GM18951 (cell line): ENCODE measurements around the gene SLC22A2.

Experiments used
- POLR2A ChIP-seq: IDR thresholded peaks from 4 replicates; pipeline ENCODE4 v1.6.1; 2011; ENCODE audit warnings: mild to moderate bottlenecking; ENCODE audit not compliant: insufficient read length, insufficient read depth; ENCODE audit errors: extremely low read depth
- in situ Hi-C: fragments of 300-500 bp; cut with MboI; formaldehyde crosslinking; loops from one replicate; pipeline ENCODE4 v1.12.0; 2022; ENCODE audit warnings: low sequenced_read_pairs, mixed read lengths, inconsistent platforms; ENCODE audit not compliant: unreplicated experiment

SLC22A2 gene

GRCh38 chr6:160170018-160170680 lies 88.5 kb downstream of the SLC22A2 start:
- in situ Hi-C loops: no loop called here
- TF ChIP-seq POLR2A: no peak

DNA sequence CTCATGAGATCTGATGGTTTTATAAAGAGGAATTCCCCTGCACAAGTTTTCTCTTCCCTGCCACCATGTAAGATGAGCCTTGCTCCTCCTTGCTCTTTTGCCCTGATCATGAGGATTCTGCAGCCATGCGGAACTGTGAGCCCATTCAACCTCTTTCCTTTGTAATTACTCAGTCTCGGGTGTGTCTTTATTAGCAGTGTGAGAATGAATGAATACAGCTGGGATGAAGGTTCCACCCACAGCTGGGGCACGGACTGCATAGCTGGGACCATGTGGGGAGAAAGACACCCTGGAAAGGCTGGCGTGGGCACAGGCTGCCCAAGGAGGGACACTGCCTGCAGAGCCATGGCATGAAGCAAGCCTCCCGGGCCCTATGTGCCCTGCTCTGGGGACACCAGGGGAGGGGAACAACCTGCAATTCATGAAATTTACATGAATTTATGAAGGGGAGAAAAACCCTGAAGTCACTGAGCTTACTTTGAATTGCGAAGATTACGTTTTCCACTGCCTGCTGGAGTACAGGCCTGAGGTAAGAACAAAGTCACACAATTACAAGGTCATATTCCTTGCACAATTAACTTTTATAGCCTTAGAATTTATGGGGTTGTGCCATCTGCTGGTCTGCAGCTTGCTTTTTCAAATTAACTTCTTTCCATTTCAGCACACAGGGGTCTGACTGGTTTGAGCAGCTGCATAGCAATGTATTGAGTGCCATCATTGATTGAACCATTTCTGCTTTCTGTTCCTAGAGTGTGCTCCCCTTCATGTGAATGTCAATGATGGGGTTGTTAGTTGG lies 90.8 kb downstream of the SLC22A2 start:
- in situ Hi-C loops: no loop called here
- TF ChIP-seq POLR2A: no peak
